NCI-H2029 (cell line): Measurements from ENCODE around the gene CRIP1.

Source experiments
- DNase-seq: peaks from one replicate; lab custom pipeline; 2025; lab: John Stamatoyannopoulos, UW

Gene CRIP1

DNA sequence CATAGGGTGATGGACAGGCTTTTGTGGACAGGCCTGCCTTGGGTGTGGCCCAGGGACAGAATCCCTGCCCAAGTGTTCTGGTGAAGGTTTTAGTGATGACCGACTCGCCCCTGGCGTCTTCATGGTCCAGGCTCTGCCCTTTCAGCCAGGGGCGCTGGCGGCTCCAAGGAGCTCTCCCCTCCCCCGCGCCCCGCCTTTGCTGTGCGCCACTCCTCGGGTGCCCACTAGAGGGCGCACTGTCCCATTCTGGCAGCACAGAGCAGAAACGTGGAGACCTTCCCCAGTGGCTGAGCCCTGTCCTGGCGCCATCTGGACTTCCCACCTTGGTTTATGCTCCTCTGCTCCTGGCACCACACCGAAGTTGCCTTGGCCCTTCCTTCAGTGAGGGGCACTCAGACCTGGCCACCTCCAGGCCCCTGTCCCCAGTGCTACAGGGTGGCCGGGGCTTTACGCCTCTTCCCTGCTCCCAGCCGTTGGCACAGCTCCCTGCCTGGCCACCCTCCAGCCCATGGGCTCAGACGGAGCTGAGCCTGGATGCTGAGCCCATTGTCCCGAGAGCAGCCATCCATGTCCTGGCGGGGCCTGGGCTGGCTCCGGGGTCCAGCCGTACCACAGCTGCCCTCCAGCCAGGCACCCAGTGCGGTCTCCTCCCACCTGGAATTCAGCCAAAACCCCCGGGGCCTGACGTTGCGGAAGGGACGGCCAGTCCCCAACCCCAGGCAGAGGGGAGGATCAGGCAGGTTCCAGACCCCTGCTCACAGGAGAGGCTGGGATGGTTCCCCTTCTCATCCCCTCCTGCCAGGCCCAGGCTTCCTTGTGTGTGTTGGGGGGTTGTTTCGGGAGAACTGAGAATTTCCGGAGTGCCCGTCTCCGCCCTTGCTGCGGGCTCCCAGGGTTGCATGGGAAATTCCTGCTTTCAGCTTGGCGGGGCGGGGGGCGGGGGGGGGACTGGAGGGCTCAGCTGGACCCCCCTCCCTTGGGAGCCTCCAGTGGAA is 5.6 kb upstream of the CRIP1 start:
- peak; percentile 80 for DNase-seq

DNA sequence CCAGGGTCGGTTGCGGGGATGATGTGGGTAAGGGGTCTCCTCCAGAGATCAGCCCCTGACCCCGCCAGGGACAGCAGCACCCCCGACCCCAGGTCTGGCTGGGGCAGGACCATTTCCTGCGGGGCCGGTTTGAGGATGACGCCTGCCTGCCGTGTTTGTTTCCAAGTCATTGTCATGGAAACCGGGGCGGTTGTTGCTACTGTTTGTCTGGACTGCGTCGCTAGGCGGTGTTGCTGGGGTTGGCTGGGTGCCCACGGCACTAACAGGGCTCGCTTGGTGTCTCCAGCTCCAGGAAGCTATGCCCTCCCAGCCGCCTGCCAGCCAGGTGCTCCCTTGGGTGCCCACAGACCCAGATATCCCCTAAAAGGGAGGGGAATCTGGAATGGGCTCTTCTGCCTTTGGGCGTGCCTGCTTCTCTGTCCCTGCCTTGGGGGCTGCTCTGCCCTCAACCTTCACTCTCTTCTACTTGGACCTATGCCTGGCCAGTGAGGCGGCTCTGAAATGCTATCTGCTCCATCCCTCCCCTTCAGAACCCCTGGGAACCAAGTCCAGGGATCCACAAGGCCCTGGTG is 4.7 kb upstream of the CRIP1 start:
- DNase-seq: peak; percentile 84

GRCh38 chr14:105482486-105483110 is 4.1 kb upstream of the CRIP1 start:
- DNase-seq: no peak

DNA sequence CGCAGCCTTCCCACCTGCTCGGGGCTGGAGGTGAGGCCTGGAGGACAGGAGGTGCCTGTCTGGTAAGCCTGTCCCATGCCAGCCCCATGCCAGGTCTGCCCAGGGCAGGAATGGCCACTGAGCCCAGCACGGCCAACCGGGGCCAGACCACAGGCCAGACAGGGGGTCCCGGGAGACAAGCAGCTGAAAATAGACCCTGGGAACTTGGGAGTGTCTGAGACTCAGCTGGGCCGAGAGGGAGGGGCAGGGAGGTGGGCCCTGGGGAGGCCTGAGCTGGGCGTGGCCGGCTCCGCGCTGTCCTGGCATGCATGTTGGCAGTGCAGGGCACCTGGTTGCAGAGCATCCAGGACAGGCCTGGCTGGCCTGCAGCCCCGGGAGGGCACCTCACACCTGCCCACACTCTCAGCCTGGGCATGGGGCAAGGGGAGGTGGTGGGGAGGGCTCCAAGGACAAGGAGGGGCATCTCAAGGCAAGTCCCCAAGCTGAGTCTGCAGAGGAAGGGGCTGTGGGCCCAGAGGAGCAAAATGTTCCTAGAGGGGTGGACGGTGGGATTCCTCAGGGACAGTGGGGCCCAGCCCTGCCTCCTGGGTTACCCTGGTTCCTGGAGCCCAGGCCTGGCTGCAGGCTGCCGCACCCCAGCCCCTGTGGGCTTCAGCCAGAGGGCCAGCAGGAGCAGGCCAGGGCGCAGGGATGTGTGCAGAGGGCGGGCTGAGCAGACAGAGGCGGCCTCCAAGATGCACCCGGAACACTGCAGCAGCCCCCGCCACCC is 3.2 kb upstream of the CRIP1 start:
- DNase-seq: no peak

DNA sequence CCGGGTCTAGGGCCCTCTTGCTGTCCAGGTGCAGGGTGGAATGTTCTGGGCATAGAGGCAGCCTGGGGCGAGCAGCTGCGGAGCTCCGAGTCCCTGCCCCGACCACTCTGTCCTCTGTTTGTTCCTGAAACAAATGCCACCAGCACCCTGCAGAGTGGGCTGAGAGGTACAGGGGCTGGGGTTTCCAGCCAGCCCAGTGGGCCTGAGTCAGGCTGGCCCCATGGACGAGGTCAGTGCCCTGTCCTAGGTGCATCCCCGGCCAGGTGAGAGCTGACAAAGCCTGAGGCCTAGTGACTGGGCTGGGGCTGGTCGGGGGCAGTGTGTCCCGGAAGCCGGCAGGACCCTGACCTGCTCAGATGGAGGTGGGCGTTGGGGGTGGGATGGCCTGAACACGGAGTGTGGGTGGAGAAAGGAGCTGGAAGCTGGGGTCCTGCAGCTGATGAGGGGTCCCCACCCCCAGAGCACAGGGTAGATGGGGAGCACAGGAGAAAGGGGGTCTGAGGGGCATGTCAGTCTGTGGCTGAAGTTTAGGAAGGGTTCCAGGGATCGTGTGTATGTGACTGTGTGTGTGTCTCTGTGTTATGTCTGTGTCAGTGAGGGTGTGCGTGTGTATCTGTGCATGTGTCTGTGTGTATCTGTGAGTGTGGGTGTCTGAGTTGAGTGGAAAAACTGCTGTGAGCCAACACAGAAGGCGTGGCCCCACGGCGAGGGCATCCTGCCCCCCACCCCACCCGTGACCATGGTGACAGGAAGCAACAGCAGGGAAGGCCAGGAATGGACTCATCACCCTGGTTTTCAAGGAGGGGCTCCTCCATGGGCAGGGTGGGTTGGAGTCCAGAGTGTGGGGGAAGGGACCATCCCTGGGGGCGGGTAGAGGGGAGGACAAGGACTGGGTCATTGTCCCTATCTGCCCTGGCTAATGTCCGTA is 2.4 kb upstream of the CRIP1 start:
- DNase-seq: no peak

DNA sequence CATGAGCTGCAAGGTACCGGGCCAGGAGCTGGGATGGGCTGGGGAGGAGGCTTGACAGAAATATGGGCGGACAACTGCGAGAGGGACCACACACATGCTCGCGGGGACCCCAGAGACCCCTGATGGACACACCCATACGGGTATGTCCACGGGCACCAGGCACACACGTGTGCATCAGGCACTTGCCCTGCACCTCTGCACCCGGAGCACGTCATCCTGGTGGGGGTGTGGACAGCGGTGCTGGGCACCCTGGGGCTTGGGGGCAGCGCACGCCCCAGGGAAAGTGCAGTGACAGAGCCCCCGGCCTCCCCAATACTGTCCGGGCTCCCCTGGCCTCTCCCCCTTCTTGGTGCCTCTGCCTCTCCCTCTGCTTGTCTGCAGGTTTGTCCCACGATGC is 1.7 kb upstream of the CRIP1 start:
- no peak for DNase-seq

DNA sequence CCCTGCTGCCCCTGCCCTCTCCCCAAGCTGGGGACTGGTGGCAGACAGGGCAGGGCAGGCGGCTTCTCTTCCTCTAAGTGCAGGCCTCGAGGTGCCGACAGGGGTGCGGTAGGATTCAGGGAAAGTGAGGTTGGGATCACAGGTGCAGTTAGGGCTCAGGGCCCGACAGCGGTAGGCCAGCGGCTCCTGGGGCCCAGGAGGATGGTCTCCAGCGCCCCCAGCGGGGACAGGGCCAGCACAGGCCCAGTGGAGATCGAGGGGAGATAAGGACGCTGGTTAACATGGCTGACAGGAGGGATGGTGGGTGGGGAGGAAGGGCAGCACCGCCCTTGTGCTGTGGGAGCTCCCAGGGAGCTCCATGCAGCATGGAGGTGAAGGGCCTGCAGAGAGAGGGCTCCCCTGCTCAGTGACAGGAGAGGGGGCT is 935 bp upstream of the CRIP1 start:
- DNase-seq: no peak

DNA sequence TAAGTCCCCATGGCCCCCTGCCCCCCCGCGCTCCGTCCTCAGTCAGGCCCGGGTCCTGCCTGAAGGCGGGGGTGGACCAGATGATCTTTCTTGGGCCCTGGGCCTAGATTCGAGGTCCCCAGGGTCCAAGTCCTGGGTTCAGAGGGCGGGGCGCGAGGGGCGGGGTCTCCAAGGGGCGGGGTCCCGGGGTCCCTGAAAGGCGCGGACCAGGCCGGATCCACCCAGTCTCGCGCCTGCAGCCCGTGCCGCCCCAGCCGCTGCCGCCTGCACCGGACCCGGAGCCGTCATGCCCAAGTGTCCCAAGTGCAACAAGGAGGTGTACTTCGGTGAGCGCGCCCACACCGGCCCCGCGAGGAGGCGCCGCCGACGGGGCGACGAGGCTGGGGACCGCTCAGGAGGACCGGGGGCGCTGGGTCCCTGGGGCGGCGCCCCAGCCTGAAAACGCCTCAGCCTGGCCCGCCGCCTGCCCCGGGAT is 325 bp downstream of the CRIP1 start:
- DNase-seq: no peak

- DNase-seq: no peak
Measured at GRCh38 chr14:105487449-105487985, 831 bp downstream of the CRIP1 start.

DNA sequence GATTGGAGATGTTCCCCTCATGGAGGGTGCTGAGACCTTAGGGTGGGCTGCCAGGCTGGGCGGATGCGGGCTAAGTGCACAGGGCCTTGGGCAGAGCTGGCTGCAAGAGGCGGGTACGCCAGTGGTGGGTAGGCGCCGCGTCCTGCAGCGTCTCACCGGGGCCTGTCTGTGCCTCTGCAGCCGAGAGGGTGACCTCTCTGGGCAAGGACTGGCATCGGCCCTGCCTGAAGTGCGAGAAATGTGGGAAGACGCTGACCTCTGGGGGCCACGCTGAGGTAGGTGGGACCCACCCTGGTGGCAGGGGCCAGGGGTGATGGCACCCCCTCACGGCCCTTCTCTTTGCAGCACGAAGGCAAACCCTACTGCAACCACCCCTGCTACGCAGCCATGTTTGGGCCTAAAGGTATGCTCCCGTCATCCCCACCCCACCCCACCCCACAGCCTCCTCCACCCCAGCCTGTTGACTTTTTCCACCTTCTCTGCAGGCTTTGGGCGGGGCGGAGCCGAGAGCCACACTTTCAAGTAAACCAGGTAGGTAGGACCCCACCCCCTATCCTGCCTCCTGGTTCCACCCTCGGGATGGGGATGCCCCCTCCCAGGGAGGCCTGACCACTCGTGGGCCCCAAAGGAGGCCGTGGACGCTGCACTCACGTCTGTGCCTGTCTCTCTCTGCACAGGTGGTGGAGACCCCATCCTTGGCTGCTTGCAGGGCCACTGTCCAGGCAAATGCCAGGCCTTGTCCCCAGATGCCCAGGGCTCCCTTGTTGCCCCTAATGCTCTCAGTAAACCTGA is 1.5 kb downstream of the CRIP1 start:
- DNase-seq: no peak

- no peak for DNase-seq
Measured at GRCh38 chr14:105488781-105489541, 2.3 kb downstream of the CRIP1 start.

GRCh38 chr14:105489542-105490266 is 3.0 kb downstream of the CRIP1 start:
- peak; percentile 51 for DNase-seq

DNA sequence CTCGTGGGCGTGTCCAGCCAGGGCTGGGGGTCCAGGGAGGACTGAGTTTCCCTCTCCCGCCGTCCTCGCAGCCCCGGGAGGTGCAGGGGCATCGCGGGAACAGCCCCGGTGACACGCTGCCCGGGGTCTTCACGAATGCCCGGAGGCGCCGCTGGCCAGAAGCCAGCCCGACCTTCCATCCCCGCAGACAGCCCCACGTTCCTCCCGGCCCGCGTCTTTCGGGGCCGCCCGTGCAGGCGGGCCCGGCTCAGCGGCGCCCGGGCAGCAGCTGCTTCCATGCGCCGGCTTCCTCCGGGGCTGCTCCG is 3.5 kb downstream of the CRIP1 start:
- DNase-seq: no peak

DNA sequence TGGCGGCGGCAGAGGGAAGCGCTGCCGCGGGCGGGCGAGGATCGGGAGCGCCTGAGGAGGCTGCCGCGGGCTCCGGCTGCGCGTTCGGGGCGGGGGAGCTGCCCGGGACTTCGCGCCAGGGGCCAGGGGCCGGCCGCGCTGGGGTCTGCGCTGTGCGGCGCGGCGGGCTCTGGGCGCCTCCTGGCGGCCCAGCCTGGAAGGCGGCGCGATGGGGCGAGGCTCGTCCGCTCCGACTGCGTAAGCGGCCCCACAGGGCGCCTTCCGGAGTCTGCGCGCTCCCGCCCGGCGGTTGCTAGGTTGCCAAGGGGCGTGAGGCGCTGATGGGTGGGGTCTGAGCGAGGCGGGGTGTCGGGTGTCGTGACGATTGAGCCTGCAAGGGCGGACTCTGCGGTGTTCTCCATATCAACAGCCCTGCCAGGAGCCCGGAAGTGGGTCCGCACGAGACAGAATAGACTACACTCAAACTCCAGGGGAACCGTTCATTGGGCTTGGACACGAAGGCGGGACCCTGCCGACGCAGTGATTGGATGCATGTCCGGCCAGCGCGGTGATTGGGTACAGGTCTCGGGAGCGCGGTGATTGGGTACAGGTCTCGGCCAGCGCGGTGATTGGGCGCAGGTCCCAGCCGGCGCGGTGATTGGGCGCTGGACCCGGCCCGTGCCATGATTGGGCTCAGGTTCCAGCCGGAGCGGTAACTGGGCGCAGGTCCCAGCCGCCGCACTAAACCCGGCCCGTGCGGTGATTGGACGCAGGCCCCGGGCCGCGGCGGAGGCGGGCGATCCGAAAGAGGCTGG is 4.1 kb downstream of the CRIP1 start, which contains the start of gene TEDC1:
Gene TEDC1, plus strand, starts transcription at position 675 of the 794 bp plus-strand sequence. CDS start 130 bp downstream, outside the sequence.
- peak; percentile 94 for DNase-seq

GRCh38 chr14:105491366-105491973 is 4.8 kb downstream of the CRIP1 start:
- DNase-seq: no peak

DNA sequence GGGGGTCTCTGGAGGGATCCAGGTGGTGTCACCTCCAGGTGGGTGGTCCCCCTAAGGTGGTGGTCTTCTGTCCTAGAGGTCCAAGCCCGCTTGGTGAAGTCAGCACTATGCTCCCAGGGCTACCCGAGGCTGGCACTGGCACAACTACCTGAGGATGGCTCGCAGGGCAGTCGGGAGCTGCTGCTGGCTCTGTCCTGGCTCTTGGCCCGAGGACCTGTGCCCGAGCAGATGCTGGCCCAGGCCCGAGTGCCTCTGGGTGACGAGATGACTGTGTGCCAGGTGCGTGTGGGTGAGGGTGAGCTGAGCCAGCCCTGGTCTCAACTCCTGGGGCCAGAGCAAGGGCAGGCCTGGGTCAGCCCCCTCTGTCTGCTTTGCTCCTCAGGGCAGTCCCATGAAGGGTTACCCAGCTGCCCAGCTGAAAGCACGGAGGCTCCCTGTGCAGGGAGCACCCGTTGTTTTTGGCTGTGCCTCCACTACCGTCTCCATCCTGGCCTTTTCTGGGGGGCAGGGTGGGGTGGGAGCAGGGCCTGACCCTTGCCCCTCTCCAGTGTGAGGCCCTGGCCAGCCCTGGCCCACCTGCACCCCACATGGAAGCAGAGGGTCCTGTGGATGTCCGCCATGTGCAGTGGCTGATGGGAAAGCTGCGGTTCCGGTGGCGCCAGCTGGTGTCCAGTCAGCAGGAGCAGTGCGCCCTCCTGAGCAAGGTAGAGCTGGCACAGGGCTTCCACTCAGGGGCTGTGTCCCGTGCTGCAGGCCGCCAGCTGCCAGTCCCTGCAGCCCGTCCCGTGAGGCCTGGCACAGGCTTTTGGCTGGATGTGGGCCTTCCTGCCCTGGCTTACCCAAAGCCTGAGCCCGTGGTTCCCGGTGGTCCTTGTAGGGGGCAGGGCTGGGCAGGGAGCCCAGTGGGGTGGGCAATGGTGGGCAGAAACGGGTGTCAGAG is 5.6 kb downstream of the CRIP1 start:
- no peak for DNase-seq
